Measurements from ENCODE around the gene PIEZO2. TPM values are rescaled to one million over a fixed set of nuclear protein-coding genes. Genes with fewer than 3 reads are reported as not detected.
"Not testable (repeated sequence)": the region's sequence is repeated elsewhere in the genome, so short reads cannot be mapped to it uniquely, and the experiment has no call there.

PIEZO2 gene
- total RNA-seq, 6 donors from 2014 or later: 6.5 to 37.7 (median 7.8) TPM

- no peaks in the 10 kb centered on the region for H3K36me3 ChIP-seq
- peak in 1 of 2 donors; percentile 45 for ATAC-seq (ENCODE audit: low FRiP score in 2 of 2)
These were observed 28.0 kb upstream of the PIEZO2 start for GRCh38 chr18:11177382-11177781.

GRCh38 chr18:11176481-11176881 is 27.1 kb upstream of the PIEZO2 start:
- DNase-seq (no peak), ATAC-seq (ENCODE audit: low FRiP score in 2 of 2) (peak in 1 of 2 donors; percentile 42)
- Histone ChIP-seq H3K36me3 (no peaks in the 10 kb centered on the region), H3K4me3 (no peak overlapping the region), H3K27me3 (no peaks in the 10 kb centered on the region), H3K9me3 (no peaks in the 10 kb centered on the region), H3K4me1 (no peaks in the 10 kb centered on the region), H3K27ac (no peak overlapping the region)
- WGBS, 2 donors: 67 to 76% methylated on average over 3 of the region's 3 CpGs
- no peak for TF ChIP-seq POLR2AphosphoS5 (IDR thresholded peaks at IDR 0.05)
- no peak for TF ChIP-seq CTCF (IDR thresholded peaks at IDR 0.05)
- TF ChIP-seq POLR2A (IDR thresholded peaks at IDR 0.05): no peak
- TF ChIP-seq EP300 (IDR thresholded peaks at IDR 0.05): no peak

More at GRCh38 chr18:11177382-11177781, 28.0 kb upstream of the PIEZO2 start:
- no peak for TF ChIP-seq POLR2AphosphoS5 (IDR thresholded peaks at IDR 0.05)
- TF ChIP-seq EP300 (IDR thresholded peaks at IDR 0.05): no peak
- TF ChIP-seq POLR2A (IDR thresholded peaks at IDR 0.05): no peak
- TF ChIP-seq CTCF (IDR thresholded peaks at IDR 0.05): no peak
- H3K27ac ChIP-seq: no peak overlapping the region
- no peaks in the 10 kb centered on the region for H3K4me1 ChIP-seq
- H3K4me3 ChIP-seq: no peak overlapping the region
- WGBS, 2 donors: 60 to 72% methylated on average over 3 of the region's 3 CpGs
- H3K9me3 ChIP-seq: no peaks in the 10 kb centered on the region
- H3K27me3 ChIP-seq: no peaks in the 10 kb centered on the region
- DNase-seq: no peak

GRCh38 chr18:11175266-11175979 is 26.1 kb upstream of the PIEZO2 start:
- H3K27me3 ChIP-seq: no peaks in the 10 kb centered on the region
- no peak overlapping the region for H3K27ac ChIP-seq
- WGBS, 2 donors: 53 to 59% methylated on average over 5 of the region's 5 CpGs
- H3K4me3 ChIP-seq: no peak overlapping the region
- no peak for TF ChIP-seq EP300 (IDR thresholded peaks at IDR 0.05)
- no peaks in the 10 kb centered on the region for H3K9me3 ChIP-seq
- DNase-seq (no peak), ATAC-seq (ENCODE audit: low FRiP score in 2 of 2) (peak in 1 of 2 donors; percentile 65)
- H3K36me3 ChIP-seq: no peaks in the 10 kb centered on the region
- H3K4me1 ChIP-seq: no peaks in the 10 kb centered on the region

GRCh38 chr18:11174179-11174578 is 24.8 kb upstream of the PIEZO2 start:
- not testable (repeated sequence) for H3K9me3 ChIP-seq; H3K27ac ChIP-seq; H3K36me3 ChIP-seq; ATAC-seq (ENCODE audit: low FRiP score in 2 of 2); H3K4me1 ChIP-seq; H3K27me3 ChIP-seq; H3K4me3 ChIP-seq; DNase-seq
- 86 to 87% methylated on average over 11 of the region's 11 CpGs for WGBS, 2 donors

- Histone ChIP-seq H3K27ac (no peak overlapping the region), H3K36me3 (no peaks in the 10 kb centered on the region), H3K27me3 (peaks cover 0 to 4% (median 0%) of the 10 kb centered on the region in 4 donors), H3K4me3 (no peak overlapping the region), H3K9me3 (no peaks in the 10 kb centered on the region), H3K4me1 (no peaks in the 10 kb centered on the region)
- DNase-seq (no peak), ATAC-seq (ENCODE audit: low FRiP score in 2 of 2) (no peak)
- WGBS, 2 donors: 90 to 100% methylated on average over 1 of the region's 1 CpG
- no peak for TF ChIP-seq EP300 (IDR thresholded peaks at IDR 0.05)
- no peak for TF ChIP-seq POLR2A (IDR thresholded peaks at IDR 0.05)
These were observed 18.4 kb upstream of the PIEZO2 start for GRCh38 chr18:11167778-11168177.

- no peak for TF ChIP-seq EP300 (IDR thresholded peaks at IDR 0.05)
- no peak for TF ChIP-seq CTCF (IDR thresholded peaks at IDR 0.05)
- TF ChIP-seq POLR2AphosphoS5 (IDR thresholded peaks at IDR 0.05): no peak
- TF ChIP-seq POLR2A (IDR thresholded peaks at IDR 0.05): no peak
- no peak for ATAC-seq (ENCODE audit: low FRiP score in 2 of 2)
- WGBS, 2 donors: 94 to 97% methylated on average over 7 of the region's 7 CpGs
These were observed 16.6 kb upstream of the PIEZO2 start for GRCh38 chr18:11165952-11166351.

More at GRCh38 chr18:11165952-11166351, 16.6 kb upstream of the PIEZO2 start:
- peaks cover 0 to 4% (median 0%) of the 10 kb centered on the region in 4 donors for H3K27me3 ChIP-seq
- no peaks in the 10 kb centered on the region for H3K9me3 ChIP-seq
- no peak overlapping the region for H3K4me3 ChIP-seq
- no peaks in the 10 kb centered on the region for H3K36me3 ChIP-seq
- H3K4me1 ChIP-seq: no peaks in the 10 kb centered on the region
- no peak overlapping the region for H3K27ac ChIP-seq
- DNase-seq: no peak

All from upper lobe of left lung (tissue), 6 donors.